Stomach (tissue), 9 donors: ENCODE results near the gene PLCH1. TPM values are rescaled to one million over a fixed set of nuclear protein-coding genes. Genes with fewer than 3 reads are reported as not detected.
"Not testable (repeated sequence)": the region's sequence is repeated elsewhere in the genome, so short reads cannot be mapped to it uniquely, and the experiment has no call there.

ENCODE experiments used
- DNase-seq, 2 donors: peaks; one replicate each; pipeline versions ENCODE4 v3.0.0 to v3.0.0-alpha.2; 2013 to 2019
- H3K27ac ChIP-seq, 5 donors: fragments of 200-600 bp in 4 of 5; sonication (generic) in 4 of 5; one replicate each; pipeline ENCODE4 v1.5.1; 2013 to 2019; ENCODE audit warnings: mild to moderate bottlenecking in 1 of 5, moderate library complexity in 1 of 5
- H3K27me3 ChIP-seq, 3 donors: fragments of 200-600 bp; sonication (generic); one replicate each; pipeline ENCODE4 v1.5.1; 2017 to 2019; ENCODE audit warnings: mixed run types in 1 of 3
- H3K36me3 ChIP-seq, 4 donors: fragments of 200-600 bp; sonication (generic); 1 replicate in 3 of 4; 2 replicates in 1 of 4; pipeline ENCODE4 v1.5.1; 2016 to 2019
- H3K4me1 ChIP-seq, 4 donors: fragments of 200-600 bp; sonication (generic); one replicate each; pipeline ENCODE4 v1.5.1; 2016 to 2019
- H3K4me3 ChIP-seq, 4 donors: fragments of 200-600 bp; sonication (generic) in 3 of 4; one replicate each; pipeline ENCODE4 v1.5.1; 2016 to 2019; ENCODE audit warnings: mild to moderate bottlenecking in 1 of 4
- H3K9me3 ChIP-seq, 4 donors: fragments of 200-600 bp; sonication (generic); one replicate each; pipeline ENCODE4 v1.5.1; 2016 to 2019
- EP300 ChIP-seq: sonication (generic); formaldehyde crosslinking; IDR thresholded peaks from one replicate; pipeline ENCODE4 v1.6.1; 2017; ENCODE audit warnings: antibody characterized with exemption
- POLR2A ChIP-seq, 4 donors: fragments of 450-650 bp; IDR thresholded peaks; one replicate each; pipeline ENCODE4 v1.6.1; 2016; ENCODE audit warnings: antibody characterized with exemption in 4 of 4, control low read depth in 2 of 4, mild to moderate bottlenecking in 1 of 4, moderate library complexity in 1 of 4
- POLR2AphosphoS5 ChIP-seq, 3 donors: sonication (generic); formaldehyde crosslinking; IDR thresholded peaks; one replicate each; pipeline ENCODE4 v1.6.1; 2016; ENCODE audit warnings: antibody characterized with exemption in 3 of 3
- WGBS, 5 donors: extraction: QIAGEN DNeasy Blood & Tissue Kit in 3 of 5; methylation state at CpG; one replicate each; pipeline versions ENCODE4 v1.1.5 to v1.1.7; 2013 to 2018; 5-methylcytosine and 5-hydroxymethylcytosine counted together
- intact Hi-C: fragments of 100-400 bp; cut with DNase I; formaldehyde crosslinking; loops from one replicate; pipeline ENCODE4 v1.15.1; 2023; ENCODE audit warnings: low total_unique reads
- polyA plus RNA-seq, 3 donors: library from polyadenylated mRNA; stranded (reverse); fragments of 200-250 nt; gene quantifications; one replicate each; pipeline ENCODE4 v1.2.3, GENCODE V29; 2013
- total RNA-seq, 5 donors: library from RNA; depleted of rRNA; stranded (reverse); fragments of >200 nt; gene quantifications; one replicate each; pipeline versions ENCODE4 v1.1.0 to v1.2.3, GENCODE V29; 2014 to 2016
- TF ChIP-seq, protein P1 (sequence below), 7 experiments: fragments of 450-650 bp in 4 of 7; fragments of 200-600 bp in 3 of 7; sonication (generic) in 3 of 7; IDR thresholded peaks; one replicate each; pipeline ENCODE4 v1.5.1; 2016 to 2019; ENCODE audit warnings: antibody characterized with exemption in 7 of 7, control low read depth in 2 of 7, mild to moderate bottlenecking in 1 of 7
- donor health status: healthy with polysubstance abuse.
- donor health status: Bipolar disorder and iron deficiency.
- donor health status: healthy.

PLCH1 gene
- total and polyA plus RNA-seq, 8 donors, result 0.75 to 18.8 (median 3.3) TPM

GRCh38 chr3:155634121-155634719 lies 110.7 kb downstream of the PLCH1 start:
- no peak for DNase-seq
- 95 to 97% (median 96%) methylated on average over 3 of the region's 3 CpGs for WGBS, 5 donors
- no peak for TF ChIP-seq POLR2A (IDR thresholded peaks at IDR 0.05)
- TF ChIP-seq, protein P1, sequence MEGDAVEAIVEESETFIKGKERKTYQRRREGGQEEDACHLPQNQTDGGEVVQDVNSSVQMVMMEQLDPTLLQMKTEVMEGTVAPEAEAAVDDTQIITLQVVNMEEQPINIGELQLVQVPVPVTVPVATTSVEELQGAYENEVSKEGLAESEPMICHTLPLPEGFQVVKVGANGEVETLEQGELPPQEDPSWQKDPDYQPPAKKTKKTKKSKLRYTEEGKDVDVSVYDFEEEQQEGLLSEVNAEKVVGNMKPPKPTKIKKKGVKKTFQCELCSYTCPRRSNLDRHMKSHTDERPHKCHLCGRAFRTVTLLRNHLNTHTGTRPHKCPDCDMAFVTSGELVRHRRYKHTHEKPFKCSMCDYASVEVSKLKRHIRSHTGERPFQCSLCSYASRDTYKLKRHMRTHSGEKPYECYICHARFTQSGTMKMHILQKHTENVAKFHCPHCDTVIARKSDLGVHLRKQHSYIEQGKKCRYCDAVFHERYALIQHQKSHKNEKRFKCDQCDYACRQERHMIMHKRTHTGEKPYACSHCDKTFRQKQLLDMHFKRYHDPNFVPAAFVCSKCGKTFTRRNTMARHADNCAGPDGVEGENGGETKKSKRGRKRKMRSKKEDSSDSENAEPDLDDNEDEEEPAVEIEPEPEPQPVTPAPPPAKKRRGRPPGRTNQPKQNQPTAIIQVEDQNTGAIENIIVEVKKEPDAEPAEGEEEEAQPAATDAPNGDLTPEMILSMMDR (IDR thresholded peaks at IDR 0.05), result no peak
- TF ChIP-seq POLR2AphosphoS5 (IDR thresholded peaks at IDR 0.05), result no peak
- TF ChIP-seq EP300, result no peak
- peaks cover 3 to 21% (median 7%) of the 10 kb centered on the region in 4 donors for H3K4me1 ChIP-seq
- no peaks in the 10 kb centered on the region for H3K36me3 ChIP-seq
- intact Hi-C loops, result no loop called here
- H3K27me3 ChIP-seq, result no peaks in the 10 kb centered on the region
- H3K9me3 ChIP-seq, result no peaks in the 10 kb centered on the region
- H3K4me3 ChIP-seq, result no peak overlapping the region
- no peak overlapping the region for H3K27ac ChIP-seq

DNA sequence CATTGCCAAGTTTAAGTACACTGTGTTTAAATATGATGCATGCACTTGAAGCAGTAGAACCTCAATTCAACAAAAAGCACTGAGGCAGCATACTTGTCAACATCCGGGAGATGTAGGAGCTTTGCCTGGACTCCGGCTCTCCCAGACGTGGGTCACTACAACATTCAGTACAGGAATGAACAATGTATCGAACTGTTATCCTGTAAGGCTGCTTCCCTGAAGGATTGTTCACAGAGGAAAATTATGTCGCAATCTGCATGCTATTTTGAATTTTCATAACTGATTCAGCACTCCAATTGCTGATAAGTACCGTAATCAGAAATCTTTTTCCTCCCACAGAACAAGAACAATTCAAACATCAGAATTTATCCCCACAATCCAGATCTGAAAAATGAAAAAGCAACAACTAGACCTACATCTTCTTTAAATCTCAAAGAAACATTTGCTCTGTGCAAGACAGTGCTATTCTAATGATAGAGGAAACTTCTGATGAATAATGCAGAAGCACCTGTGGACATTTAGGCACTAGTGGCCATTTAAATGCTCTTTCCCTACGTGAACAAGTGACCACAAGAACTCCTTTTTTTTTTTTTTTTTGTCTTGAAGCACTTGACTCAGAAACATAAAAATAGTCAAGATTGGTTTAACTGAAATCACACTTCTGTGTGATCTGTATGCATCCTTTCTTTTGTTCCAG lies 113.4 kb downstream of the PLCH1 start:
- Histone ChIP-seq H3K4me1 (peaks cover 0 to 4% (median 1%) of the 10 kb centered on the region in 4 donors), H3K4me3 (no peak overlapping the region), H3K36me3 (no peaks in the 10 kb centered on the region), H3K27me3 (no peaks in the 10 kb centered on the region), H3K9me3 (no peaks in the 10 kb centered on the region), H3K27ac (peak overlapping the region in 1 of 5 donors; percentile 9)
- intact Hi-C loops, result no loop called here
- DNase-seq, result no peak
- TF ChIP-seq, protein P1 (IDR thresholded peaks at IDR 0.05), result no peak
- TF ChIP-seq EP300, result no peak
- TF ChIP-seq POLR2A (IDR thresholded peaks at IDR 0.05), result no peak
- TF ChIP-seq POLR2AphosphoS5 (IDR thresholded peaks at IDR 0.05), result peak in 1 of 3 donors; percentile 33
- WGBS, 5 donors, result 29 to 51% (median 40%) methylated on average over 7 of the region's 7 CpGs

GRCh38 chr3:155629556-155629955 lies 115.3 kb downstream of the PLCH1 start:
- TF ChIP-seq POLR2A (IDR thresholded peaks at IDR 0.05) (no peak), EP300 (no peak), POLR2AphosphoS5 (IDR thresholded peaks at IDR 0.05) (no peak)
- TF ChIP-seq, protein P1 (IDR thresholded peaks at IDR 0.05), result no peak
- WGBS, 5 donors, result 72 to 82% (median 74%) methylated on average over 5 of the region's 5 CpGs
- Histone ChIP-seq H3K4me3 (no peak overlapping the region), H3K36me3 (no peaks in the 10 kb centered on the region), H3K9me3 (no peaks in the 10 kb centered on the region), H3K27ac (no peak overlapping the region), H3K27me3 (no peaks in the 10 kb centered on the region), H3K4me1 (peaks cover 0 to 4% (median 1%) of the 10 kb centered on the region in 4 donors)
- intact Hi-C loops, result no loop called here
- DNase-seq, result peak in 1 of 2 donors; percentile 23

- H3K36me3 ChIP-seq, result no peaks in the 10 kb centered on the region
- 71 to 84% (median 80%) methylated on average over 4 of the region's 4 CpGs for WGBS, 5 donors
- TF ChIP-seq, protein P1 (IDR thresholded peaks at IDR 0.05), result no peak
- TF ChIP-seq EP300, result no peak
- no peak for TF ChIP-seq POLR2A (IDR thresholded peaks at IDR 0.05)
- TF ChIP-seq POLR2AphosphoS5 (IDR thresholded peaks at IDR 0.05), result no peak
- H3K9me3 ChIP-seq, result no peaks in the 10 kb centered on the region
- DNase-seq, result peak in 1 of 2 donors; percentile 21
- no peaks in the 10 kb centered on the region for H3K27me3 ChIP-seq
- intact Hi-C loops, result no loop called here
- H3K4me1 ChIP-seq, result peaks cover 0 to 4% (median 1%) of the 10 kb centered on the region in 4 donors
- H3K27ac ChIP-seq, result no peak overlapping the region
- no peak overlapping the region for H3K4me3 ChIP-seq
Observed at GRCh38 chr3:155629056-155629455, 115.8 kb downstream of the PLCH1 start.

GRCh38 chr3:155622647-155623046 lies 122.2 kb downstream of the PLCH1 start:
- H3K9me3 ChIP-seq, H3K27me3 ChIP-seq, DNase-seq, H3K4me3 ChIP-seq, H3K36me3 ChIP-seq, H3K4me1 ChIP-seq, intact Hi-C loops, H3K27ac ChIP-seq: not testable (repeated sequence)
- 68 to 82% (median 71%) methylated on average over 3 of the region's 3 CpGs for WGBS, 5 donors

- H3K9me3 ChIP-seq, H3K36me3 ChIP-seq, H3K27me3 ChIP-seq, intact Hi-C loops, H3K4me3 ChIP-seq, DNase-seq, H3K4me1 ChIP-seq, H3K27ac ChIP-seq: not testable (repeated sequence)
- WGBS, 5 donors, result 76 to 89% (median 84%) methylated on average over 5 of the region's 5 CpGs
Observed at GRCh38 chr3:155620552-155620951, 124.3 kb downstream of the PLCH1 start.
